C4-2B (cell line): ENCODE data around the gene OGG1.

ENCODE experiments used
- CTCF ChIP-seq: fragments of 450-650 bp; conservative IDR thresholded peaks from 2 replicates; pipeline ENCODE4 v1.5.1; 2017; ENCODE audit warnings: mild to moderate bottlenecking
- ZFX ChIP-seq: fragments of 450-650 bp; IDR thresholded peaks from 2 replicates; pipeline ENCODE4 v1.6.1; 2017

- TF ChIP-seq CTCF (no peak), ZFX (no peak)
These were observed 19.0 kb upstream of the OGG1 start for GRCh38 chr3:9730657-9731205.
